Measurements from ENCODE around the gene COL5A3. TPM values are rescaled to one million over a fixed set of nuclear protein-coding genes. Genes with fewer than 3 reads are reported as not detected.

Gene COL5A3
- total and polyA plus RNA-seq, 2 of the 13 experiments (the other 11 are each of a cell fraction or from before 2014, with no cell fraction given): 0.02 TPM; not detected in 1

GRCh38 chr19:9958379-9958821 lies 51.9 kb downstream of the COL5A3 start (continued):
- TF ChIP-seq AHDC1 (CRISPR knock-in tag; IDR thresholded peaks at IDR 0.05; ENCODE audit: borderline replicate concordance) (no peak), MTF1 (CRISPR knock-in tag; IDR thresholded peaks at IDR 0.05) (no peak), ZNF598 (CRISPR knock-in tag; IDR thresholded peaks at IDR 0.05; ENCODE audit: borderline replicate concordance) (no peak), PHF20 (CRISPR knock-in tag; IDR thresholded peaks at IDR 0.05) (no peak), SMC3 (IDR thresholded peaks at IDR 0.05; ENCODE audit: low read length) (no peak), ZNF230 (CRISPR knock-in tag; IDR thresholded peaks at IDR 0.05) (no peak), CREBL2 (CRISPR knock-in tag; IDR thresholded peaks at IDR 0.05; ENCODE audit: borderline replicate concordance) (no peak), ISX (CRISPR knock-in tag; conservative IDR thresholded peaks at IDR 0.05) (no peak), ZZZ3 (CRISPR knock-in tag; IDR thresholded peaks at IDR 0.05; ENCODE audit: borderline replicate concordance) (no peak), ZNF597 (CRISPR knock-in tag; IDR thresholded peaks at IDR 0.05) (no peak), RORA (CRISPR knock-in tag; IDR thresholded peaks at IDR 0.05) (no peak), ATRX (CRISPR knock-in tag; IDR thresholded peaks at IDR 0.05; ENCODE audit: borderline replicate concordance) (no peak), CAMTA2 (CRISPR knock-in tag; IDR thresholded peaks at IDR 0.05; ENCODE audit: borderline replicate concordance) (no peak), RERE (CRISPR knock-in tag; IDR thresholded peaks at IDR 0.05; ENCODE audit: low read depth) (no peak), ZNF3 (CRISPR knock-in tag; IDR thresholded peaks at IDR 0.05) (no peak)
